Keratinocyte (primary cell): ENCODE results near the gene CLCN5.

Experiments
- CTCF ChIP-seq, 3 experiments: IDR thresholded peaks in 1 of 3; conservative IDR thresholded peaks in 1 of 3; optimal IDR thresholded peaks in 1 of 3; 2 replicates in 2 of 3; 3 replicates in 1 of 3; pipeline versions ENCODE3 to v1.5.1; 2011; ENCODE audit warnings: low read length in 3 of 3, mild to moderate bottlenecking in 3 of 3, moderate library complexity in 2 of 3, control low read depth in 1 of 3, inconsistent platforms in 1 of 3; ENCODE audit not compliant: insufficient read depth in 2 of 3; ENCODE audit errors: extremely low read depth in 1 of 3
- EZH2 ChIP-seq: IDR thresholded peaks from one replicate; pipeline ENCODE4 v1.6.1; 2012; ENCODE audit warnings: inconsistent platforms, mild to moderate bottlenecking, low read length, moderate library complexity

- TF ChIP-seq CTCF (optimal IDR thresholded peaks at IDR 0.05 in 1 of 3, IDR thresholded peaks at IDR 0.05 in 1 of 3, conservative IDR thresholded peaks at IDR 0.05 in 1 of 3; ENCODE audit: extremely low read depth in 1 of 3, insufficient read depth in 2 of 3, low read length in 3 of 3) (no peak), EZH2 (no peak)
These were observed 81.1 kb downstream of the CLCN5 start for GRCh38 chrX:50003467-50003866.
